Hepatocyte (in vitro differentiated cells): ENCODE results near the gene RNF17. TPM values are rescaled to one million over a fixed set of nuclear protein-coding genes. Genes with fewer than 3 reads are reported as not detected.

ENCODE experiments used
- DNase-seq: peaks from one replicate; pipeline ENCODE4 v3.0.0-alpha.2; 2016; ENCODE audit warnings: low spot score
- H2AFZ ChIP-seq: fragments of 200-600 bp; sonication (generic); 2 replicates; pipeline ENCODE4 v1.6.0; 2016; ENCODE audit warnings: antibody characterized with exemption, mild to moderate bottlenecking
- H3K27ac ChIP-seq: fragments of 200-600 bp; sonication (generic); 2 replicates; pipeline ENCODE4 v1.5.1; 2016; ENCODE audit warnings: mild to moderate bottlenecking
- H3K27me3 ChIP-seq: fragments of 200-600 bp; sonication (generic); 2 replicates; pipeline ENCODE4 v1.6.1; 2016
- H3K36me3 ChIP-seq: fragments of 200-600 bp; sonication (generic); replicated peaks from 2 replicates; pipeline ENCODE4 v1.5.1; 2016; ENCODE audit warnings: low read depth; ENCODE audit not compliant: insufficient read depth
- H3K4me1 ChIP-seq: fragments of 200-600 bp; sonication (generic); 2 replicates; pipeline ENCODE4 v1.5.1; 2016; ENCODE audit warnings: mild to moderate bottlenecking, moderate library complexity; ENCODE audit not compliant: insufficient read depth
- H3K4me2 ChIP-seq: fragments of 200-600 bp; sonication (generic); 2 replicates; pipeline ENCODE4 v1.6.0; 2016
- H3K4me3 ChIP-seq: fragments of 200-600 bp; sonication (generic); 2 replicates; pipeline ENCODE4 v1.5.1; 2016; ENCODE audit warnings: mild to moderate bottlenecking
- H3K79me2 ChIP-seq: fragments of 200-600 bp; sonication (generic); 2 replicates; pipeline ENCODE4 v1.6.0; 2017; ENCODE audit warnings: mild to moderate bottlenecking
- H3K9me2 ChIP-seq: fragments of 200-600 bp; sonication (generic); replicated peaks from 2 replicates; pipeline ENCODE4 v1.6.0; 2017; ENCODE audit warnings: mild to moderate bottlenecking; ENCODE audit not compliant: insufficient read depth
- H3K9me3 ChIP-seq: fragments of 200-600 bp; sonication (generic); 2 replicates; pipeline ENCODE4 v1.5.1; 2016; ENCODE audit warnings: low read depth, mild to moderate bottlenecking
- H4K20me1 ChIP-seq: fragments of 200-600 bp; sonication (generic); 2 replicates; pipeline ENCODE4 v1.6.0; 2016; ENCODE audit warnings: mild to moderate bottlenecking; ENCODE audit not compliant: insufficient read depth, poor library complexity, severe bottlenecking
- CTCF ChIP-seq: fragments of 200-600 bp; sonication (generic); IDR thresholded peaks from 2 replicates; pipeline ENCODE4 v1.5.1; 2016; ENCODE audit warnings: antibody characterized with exemption, mild to moderate bottlenecking; ENCODE audit not compliant: poor library complexity
- EZH2 ChIP-seq: fragments of 200-600 bp; sonication (generic); IDR thresholded peaks from 2 replicates; pipeline ENCODE4 v1.6.1; 2016; ENCODE audit warnings: antibody characterized with exemption, mild to moderate bottlenecking, borderline replicate concordance
- EZH2phosphoT487 ChIP-seq: fragments of 200-600 bp; sonication (generic); IDR thresholded peaks from one replicate; pipeline ENCODE4 v1.6.1; 2018; ENCODE audit warnings: antibody characterized with exemption, mild to moderate bottlenecking, low read depth, moderate library complexity; ENCODE audit not compliant: unreplicated experiment, severe bottlenecking
- WGBS: methylation state at CpG from one replicate; pipeline ENCODE4 v1.1.6; 2016; ENCODE audit warnings: low lambda C conversion rate; ENCODE audit errors: missing lambda C conversion rate; 5-methylcytosine and 5-hydroxymethylcytosine counted together
- polyA plus RNA-seq: library from polyadenylated mRNA; unstranded; fragments of >200 nt; fragmentation: Nextera tagmentation; extraction: Ambion mirVana; gene quantifications from 2 replicates; pipeline ENCODE4 v1.2.1, GENCODE V29; 2016
- total RNA-seq: library from RNA; depleted of rRNA; stranded (reverse); fragments of >200 nt; gene quantifications from 2 replicates; pipeline ENCODE4 v1.2.3, GENCODE V29; 2014

The RNF17 gene
- total and polyA plus RNA-seq, 2 experiments from 2014 or later = not detected

GRCh38 chr13:24784319-24784718, 20.4 kb downstream of the RNF17 start:
- Histone ChIP-seq H3K4me1 (no peaks in the 10 kb centered on the region), H3K27me3 (no peaks in the 10 kb centered on the region), H3K79me2 (no peaks in the 10 kb centered on the region), H3K4me2 (no peak overlapping the region), H3K27ac (no peak overlapping the region), H3K4me3 (no peak overlapping the region), H3K9me3 (peaks cover 3% of the 10 kb centered on the region), H4K20me1 (no peaks in the 10 kb centered on the region), H3K36me3 (no peaks in the 10 kb centered on the region), H2AFZ (no peak overlapping the region), H3K9me2 (no peaks in the 10 kb centered on the region)
- TF ChIP-seq EZH2 (no peak), EZH2phosphoT487 (no peak), CTCF (no peak)
- DNase-seq = no peak
- 35% methylated on average over 1 of the region's 1 CpG for WGBS

- H3K27ac ChIP-seq = no peak overlapping the region
- H3K27me3 ChIP-seq = peaks cover 6% of the 10 kb centered on the region
- H2AFZ ChIP-seq = no peak overlapping the region
- no peak overlapping the region for H3K4me2 ChIP-seq
- 57% methylated on average over 3 of the region's 3 CpGs for WGBS
- no peak for TF ChIP-seq EZH2phosphoT487
- no peak for TF ChIP-seq CTCF
- TF ChIP-seq EZH2 = no peak
- no peak overlapping the region for H3K4me3 ChIP-seq
- no peaks in the 10 kb centered on the region for H3K36me3 ChIP-seq
- H3K9me2 ChIP-seq = no peaks in the 10 kb centered on the region
- H3K9me3 ChIP-seq = peaks cover 3% of the 10 kb centered on the region
- H4K20me1 ChIP-seq = no peaks in the 10 kb centered on the region
- no peak for DNase-seq
- H3K4me1 ChIP-seq = no peaks in the 10 kb centered on the region
- no peaks in the 10 kb centered on the region for H3K79me2 ChIP-seq
These were observed 24.6 kb downstream of the RNF17 start for GRCh38 chr13:24788538-24788937.

GRCh38 chr13:24802074-24802473, 38.1 kb downstream of the RNF17 start:
- Histone ChIP-seq H3K79me2 (no peaks in the 10 kb centered on the region), H3K9me3 (no peaks in the 10 kb centered on the region), H3K4me3 (no peak overlapping the region), H2AFZ (no peak overlapping the region), H3K36me3 (no peaks in the 10 kb centered on the region), H3K27ac (no peak overlapping the region), H3K9me2 (no peaks in the 10 kb centered on the region), H3K4me2 (no peak overlapping the region), H3K4me1 (no peaks in the 10 kb centered on the region), H4K20me1 (no peaks in the 10 kb centered on the region), H3K27me3 (peaks cover 6% of the 10 kb centered on the region)
- no peak for DNase-seq
- 84% methylated on average over 10 of the region's 10 CpGs for WGBS
- TF ChIP-seq CTCF (no peak), EZH2 (no peak), EZH2phosphoT487 (no peak)

- DNase-seq = no peak
- TF ChIP-seq EZH2 (no peak), CTCF (no peak), EZH2phosphoT487 (no peak)
- Histone ChIP-seq H3K27ac (no peak overlapping the region), H3K4me2 (no peak overlapping the region), H3K79me2 (no peaks in the 10 kb centered on the region), H4K20me1 (no peaks in the 10 kb centered on the region), H3K27me3 (no peaks in the 10 kb centered on the region), H3K9me3 (no peaks in the 10 kb centered on the region), H3K36me3 (no peaks in the 10 kb centered on the region), H3K4me1 (no peaks in the 10 kb centered on the region), H3K9me2 (no peaks in the 10 kb centered on the region), H3K4me3 (no peak overlapping the region), H2AFZ (no peak overlapping the region)
- 83% methylated on average over 2 of the region's 2 CpGs for WGBS
These were observed 57.2 kb downstream of the RNF17 start for GRCh38 chr13:24821207-24821606.
